Neutrophil (primary cell): Measurements from ENCODE around the gene KRT81.

Source experiments
- H3K27ac ChIP-seq: fragments of 200-600 bp; sonication (generic); 2 replicates; pipeline ENCODE4 v1.5.1; 2016; ENCODE audit warnings: mild to moderate bottlenecking, moderate library complexity
- H3K27me3 ChIP-seq: fragments of 200-600 bp; sonication (generic); 2 replicates; pipeline ENCODE4 v1.6.0; 2016; ENCODE audit warnings: mild to moderate bottlenecking
- H3K36me3 ChIP-seq: fragments of 200-600 bp; sonication (generic); 2 replicates; pipeline ENCODE4 v1.5.1; 2017
- H3K4me1 ChIP-seq, 2 experiments: fragments of 200-600 bp in 1 of 2; sonication (generic) in 1 of 2; 1 replicate in 1 of 2; 2 replicates in 1 of 2; pipeline versions ENCODE4 v1.5.1 to v1.6.1; 2013 to 2016; ENCODE audit warnings: low read depth in 1 of 2, low read length in 1 of 2, mild to moderate bottlenecking in 1 of 2, moderate library complexity in 1 of 2; ENCODE audit not compliant: control insufficient read depth in 1 of 2, insufficient read depth in 1 of 2
- H3K4me3 ChIP-seq, 2 experiments: fragments of 200-600 bp in 1 of 2; sonication (generic) in 1 of 2; 1 replicate in 1 of 2; 2 replicates in 1 of 2; pipeline ENCODE4 v1.5.1; 2013 to 2016; ENCODE audit warnings: low read depth in 1 of 2, low read length in 1 of 2, mild to moderate bottlenecking in 1 of 2, moderate library complexity in 1 of 2
- H3K9me3 ChIP-seq: fragments of 200-600 bp; sonication (generic); 2 replicates; pipeline ENCODE4 v1.5.1; 2016
- TF ChIP-seq, protein P1 (sequence below): fragments of 200-600 bp; sonication (generic); IDR thresholded peaks from 2 replicates; pipeline ENCODE4 v1.5.1; 2016; ENCODE audit warnings: antibody characterized with exemption

KRT81 gene

DNA sequence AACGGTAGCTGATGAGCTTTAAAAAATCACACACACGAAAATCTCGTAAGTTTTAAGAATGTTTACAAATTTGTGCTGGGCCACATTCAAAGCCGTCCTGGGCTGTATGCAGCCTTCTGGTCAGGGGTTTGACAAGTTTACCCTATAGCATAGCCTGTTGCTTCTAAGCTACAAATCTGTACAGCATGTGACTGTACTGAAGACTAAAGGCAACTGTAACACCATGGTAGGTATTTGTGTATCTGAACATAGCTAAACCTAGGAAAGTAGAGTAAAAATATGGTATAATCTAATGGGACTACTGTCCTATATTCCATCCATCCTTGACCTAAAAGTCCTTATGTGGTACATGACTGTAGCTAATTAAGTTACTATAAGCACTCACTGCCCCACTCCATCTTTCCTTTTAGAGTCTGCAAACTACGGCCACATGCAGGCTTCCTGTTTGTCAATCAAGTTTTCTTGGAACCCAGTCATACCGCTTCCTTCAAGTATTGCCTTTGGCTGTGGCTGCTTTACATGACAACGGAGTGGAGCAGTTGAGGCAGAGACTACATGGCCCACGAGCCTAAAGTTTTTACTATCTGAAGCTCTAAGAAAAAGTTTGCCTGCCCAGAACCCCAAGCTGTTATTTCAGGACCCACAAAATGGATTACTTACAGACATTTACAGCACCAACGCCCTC, 39.8 kb downstream of the KRT81 start:
- H3K9me3 ChIP-seq, result no peaks in the 10 kb centered on the region
- TF ChIP-seq, protein P1, sequence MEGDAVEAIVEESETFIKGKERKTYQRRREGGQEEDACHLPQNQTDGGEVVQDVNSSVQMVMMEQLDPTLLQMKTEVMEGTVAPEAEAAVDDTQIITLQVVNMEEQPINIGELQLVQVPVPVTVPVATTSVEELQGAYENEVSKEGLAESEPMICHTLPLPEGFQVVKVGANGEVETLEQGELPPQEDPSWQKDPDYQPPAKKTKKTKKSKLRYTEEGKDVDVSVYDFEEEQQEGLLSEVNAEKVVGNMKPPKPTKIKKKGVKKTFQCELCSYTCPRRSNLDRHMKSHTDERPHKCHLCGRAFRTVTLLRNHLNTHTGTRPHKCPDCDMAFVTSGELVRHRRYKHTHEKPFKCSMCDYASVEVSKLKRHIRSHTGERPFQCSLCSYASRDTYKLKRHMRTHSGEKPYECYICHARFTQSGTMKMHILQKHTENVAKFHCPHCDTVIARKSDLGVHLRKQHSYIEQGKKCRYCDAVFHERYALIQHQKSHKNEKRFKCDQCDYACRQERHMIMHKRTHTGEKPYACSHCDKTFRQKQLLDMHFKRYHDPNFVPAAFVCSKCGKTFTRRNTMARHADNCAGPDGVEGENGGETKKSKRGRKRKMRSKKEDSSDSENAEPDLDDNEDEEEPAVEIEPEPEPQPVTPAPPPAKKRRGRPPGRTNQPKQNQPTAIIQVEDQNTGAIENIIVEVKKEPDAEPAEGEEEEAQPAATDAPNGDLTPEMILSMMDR, result no peak
- H3K27ac ChIP-seq, result no peak overlapping the region
- no peaks in the 10 kb centered on the region for H3K36me3 ChIP-seq
- H3K4me1 ChIP-seq, result no peaks in the 10 kb centered on the region
- peaks cover 86% of the 10 kb centered on the region for H3K27me3 ChIP-seq
- no peak overlapping the region for H3K4me3 ChIP-seq

DNA sequence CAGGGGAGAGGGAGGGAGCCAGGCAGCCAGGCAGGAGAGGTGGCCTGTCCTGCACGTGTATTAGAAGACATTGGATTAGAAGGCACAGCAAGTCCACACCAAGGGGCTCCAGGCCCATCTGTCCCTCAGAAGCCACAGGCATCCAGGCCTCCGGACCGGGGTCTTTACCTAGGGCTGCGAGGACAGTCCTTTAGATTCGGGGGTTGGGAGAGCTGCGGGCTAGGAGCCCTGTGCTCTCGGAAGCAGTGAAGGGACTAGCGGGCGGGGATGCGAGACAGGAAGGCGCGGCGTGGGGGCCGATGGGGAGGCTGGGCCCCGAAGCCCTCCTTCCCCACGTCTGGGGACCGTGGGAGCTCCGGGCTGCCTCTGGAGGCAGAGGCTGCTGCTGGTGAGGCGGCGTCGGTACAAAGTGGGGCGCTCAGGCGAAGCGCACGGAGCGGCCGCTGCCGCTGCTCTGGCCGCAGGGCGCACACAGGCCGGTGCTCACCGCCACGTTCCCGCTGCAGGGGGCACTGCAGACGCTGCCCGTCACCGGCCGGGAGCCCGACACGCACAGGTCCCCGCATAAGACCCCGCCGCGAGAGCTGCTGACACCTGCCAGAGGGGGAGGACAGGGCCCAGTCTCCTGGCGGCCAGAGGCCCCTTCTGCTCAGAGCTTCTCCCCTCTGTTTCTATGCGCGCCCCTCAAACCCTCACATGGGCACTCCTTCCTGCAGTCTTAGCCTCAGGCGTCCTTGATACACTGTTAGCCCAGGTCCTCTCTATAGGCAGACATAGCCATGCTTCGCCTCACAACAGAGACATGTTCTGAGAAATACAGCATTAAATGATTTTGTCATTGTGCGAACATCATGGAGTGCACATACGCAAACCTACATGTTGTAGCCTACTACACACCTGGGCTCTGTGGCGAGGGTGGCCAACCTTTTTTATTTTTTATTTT, 41.0 kb downstream of the KRT81 start:
- Histone ChIP-seq H3K36me3 (no peaks in the 10 kb centered on the region), H3K27ac (no peak overlapping the region), H3K9me3 (no peaks in the 10 kb centered on the region), H3K4me3 (no peak overlapping the region), H3K4me1 (no peaks in the 10 kb centered on the region), H3K27me3 (peaks cover 77% of the 10 kb centered on the region)
- TF ChIP-seq, protein P1, result no peak

DNA sequence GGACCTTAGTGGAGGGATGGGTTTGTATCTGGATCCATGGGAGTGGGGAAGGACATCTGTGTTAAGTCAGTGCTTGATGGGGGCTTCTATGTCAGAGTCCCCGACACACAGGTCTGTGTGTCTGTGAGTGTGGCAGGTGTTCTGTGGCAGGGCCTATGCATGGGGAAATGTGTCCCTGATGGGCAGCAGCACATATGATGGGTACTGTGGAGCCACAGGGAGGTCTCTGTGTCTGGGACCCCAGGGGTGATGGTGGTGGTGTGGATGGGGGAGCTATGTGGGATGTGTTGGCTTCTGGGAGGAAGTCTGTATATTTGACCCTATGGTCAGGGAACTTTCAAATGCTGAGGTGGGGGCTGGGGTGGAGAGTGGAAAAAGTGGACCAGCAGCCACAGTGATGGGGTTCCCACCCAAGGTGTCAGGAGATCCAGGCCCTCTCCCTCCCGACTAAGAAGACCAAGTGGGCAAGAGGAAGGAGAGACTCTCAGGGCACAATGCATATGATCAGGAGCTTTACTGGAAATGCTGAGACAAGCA, 41.8 kb downstream of the KRT81 start:
- no peaks in the 10 kb centered on the region for H3K36me3 ChIP-seq
- no peak overlapping the region for H3K27ac ChIP-seq

DNA sequence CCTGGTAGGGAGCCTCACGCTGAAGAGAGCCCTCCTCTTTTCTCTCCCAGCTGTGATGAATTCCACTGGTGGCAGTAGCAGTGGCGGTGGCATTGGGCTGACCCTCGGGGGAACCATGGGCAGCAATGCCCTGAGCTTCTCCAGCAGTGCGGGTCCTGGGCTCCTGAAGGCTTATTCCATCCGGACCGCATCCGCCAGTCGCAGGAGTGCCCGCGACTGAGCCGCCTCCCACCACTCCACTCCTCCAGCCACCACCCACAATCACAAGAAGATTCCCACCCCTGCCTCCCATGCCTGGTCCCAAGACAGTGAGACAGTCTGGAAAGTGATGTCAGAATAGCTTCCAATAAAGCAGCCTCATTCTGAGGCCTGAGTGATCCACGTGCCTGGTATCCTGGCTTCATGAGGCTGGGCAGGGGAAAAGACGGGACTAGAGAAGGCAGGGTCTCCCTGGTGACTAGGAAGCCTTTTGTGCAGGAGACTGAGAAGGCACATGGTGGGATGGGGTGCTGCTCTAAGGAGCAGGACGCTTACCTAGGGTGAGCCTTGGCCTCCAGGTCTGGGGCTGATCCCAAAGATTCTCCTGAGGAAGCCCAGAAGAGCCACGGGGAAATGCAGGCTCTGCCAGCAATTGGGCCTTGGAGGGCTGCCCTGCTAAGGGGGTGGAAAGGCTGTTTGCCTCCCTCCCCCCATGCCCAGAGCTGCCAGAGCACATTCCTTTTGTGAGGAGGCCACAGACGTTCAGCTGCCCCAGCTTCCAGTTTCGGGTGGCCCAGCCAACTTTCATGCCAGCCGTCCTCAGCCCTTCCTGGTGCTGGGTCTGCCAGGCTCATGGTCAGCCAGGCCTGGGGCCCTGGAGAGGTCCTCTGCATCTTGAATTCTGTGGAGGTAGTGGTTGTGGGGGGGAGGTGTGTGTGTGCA, 42.5 kb downstream of the KRT81 start:
- Histone ChIP-seq H3K4me3 (no peak overlapping the region), H3K4me1 (no peaks in the 10 kb centered on the region), H3K27me3 (peaks cover 70% of the 10 kb centered on the region), H3K36me3 (no peaks in the 10 kb centered on the region), H3K9me3 (no peaks in the 10 kb centered on the region), H3K27ac (no peak overlapping the region)
- TF ChIP-seq, protein P1, result no peak

More for the DNA sequence above, 41.8 kb downstream of the KRT81 start:
- TF ChIP-seq, protein P1, result no peak
- no peaks in the 10 kb centered on the region for H3K9me3 ChIP-seq
- no peak overlapping the region for H3K4me3 ChIP-seq
- H3K4me1 ChIP-seq, result no peaks in the 10 kb centered on the region
- H3K27me3 ChIP-seq, result peaks cover 72% of the 10 kb centered on the region
